ENCODE data around the gene ZNF263.
A peak's percentile ranks its signal among the peaks of the same experiment; 100 is the strongest.

ZNF263 gene

DNA sequence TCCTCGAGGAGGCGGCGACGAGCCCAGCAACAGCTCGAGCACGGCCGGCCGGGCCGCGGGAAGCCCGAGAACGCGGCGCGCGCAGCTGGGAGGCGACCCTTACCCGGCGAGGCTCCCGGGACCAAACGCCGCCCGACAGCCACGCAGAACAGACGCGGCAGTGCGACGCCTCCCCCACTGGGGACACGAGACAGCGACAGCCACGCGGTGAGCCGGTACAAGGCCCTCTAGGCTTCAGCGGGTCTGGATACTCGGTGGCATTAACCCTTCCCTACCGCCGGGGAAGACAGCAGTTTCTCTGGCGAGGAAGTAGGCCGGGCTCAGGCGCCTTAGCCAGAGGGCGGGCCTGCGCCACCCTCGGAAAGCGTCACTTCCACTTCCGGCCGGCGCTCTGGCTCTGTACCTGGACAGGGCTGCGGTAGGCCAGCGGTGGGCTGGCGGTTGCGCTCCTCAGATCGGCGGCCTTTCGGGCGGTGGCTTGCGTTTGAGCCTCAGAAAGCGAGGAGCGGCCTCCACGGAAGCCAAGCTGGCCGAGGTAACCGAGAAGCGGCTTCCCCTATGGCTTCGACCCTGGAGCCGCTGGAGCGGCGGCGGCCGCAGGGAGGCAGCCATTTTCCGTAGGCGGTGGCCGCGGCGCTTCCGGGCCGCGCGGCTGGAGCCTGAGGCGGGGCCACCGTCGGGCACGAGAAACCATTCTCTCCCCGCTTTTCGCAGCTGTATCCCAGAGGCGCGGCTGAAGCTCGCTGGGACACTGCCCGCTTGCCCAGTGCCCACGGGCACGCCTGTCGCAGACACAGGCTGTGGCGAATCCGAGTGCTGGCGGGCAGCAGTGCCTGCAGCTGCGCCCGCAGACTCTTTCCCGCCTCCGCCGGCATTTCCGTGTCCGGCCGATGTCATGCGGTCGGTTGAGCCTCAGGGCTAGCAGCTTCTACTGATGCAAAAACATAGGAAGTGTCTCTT lies 22.1 kb downstream of the ZNF263 start, which contains the start of the genes TIGD7 and ZNF75A:
Gene TIGD7, minus strand, starts transcription at position 322 of the 960 bp plus-strand sequence. CDS start 4,816 bp downstream, outside the sequence.
Gene ZNF75A, plus strand, starts transcription at position 389 of the 960 bp plus-strand sequence. CDS start 2,932 bp downstream, outside the sequence.
- TF ChIP-seq Cebpa-rat (IDR thresholded peaks at IDR 0.05) = no peak
- Histone ChIP-seq H3K9ac (peak within 1 kb of the TSS; percentile 89), H3K27ac (peak within 1 kb of the TSS; percentile 94), H3K27me3 (no peaks in the 10 kb centered on the region), H3K4me2 (peak within 1 kb of the TSS; percentile 89), H4K20me1 (no peaks in the 10 kb centered on the region), H3K4me3 (peak within 1 kb of the TSS; percentile 83), H3K9me3 (peaks cover 85% of the 10 kb centered on the region), H3K4me1 (peaks cover 14% of the 10 kb centered on the region), H3K36me3 (peaks cover 71% of the 10 kb centered on the region)

DNA sequence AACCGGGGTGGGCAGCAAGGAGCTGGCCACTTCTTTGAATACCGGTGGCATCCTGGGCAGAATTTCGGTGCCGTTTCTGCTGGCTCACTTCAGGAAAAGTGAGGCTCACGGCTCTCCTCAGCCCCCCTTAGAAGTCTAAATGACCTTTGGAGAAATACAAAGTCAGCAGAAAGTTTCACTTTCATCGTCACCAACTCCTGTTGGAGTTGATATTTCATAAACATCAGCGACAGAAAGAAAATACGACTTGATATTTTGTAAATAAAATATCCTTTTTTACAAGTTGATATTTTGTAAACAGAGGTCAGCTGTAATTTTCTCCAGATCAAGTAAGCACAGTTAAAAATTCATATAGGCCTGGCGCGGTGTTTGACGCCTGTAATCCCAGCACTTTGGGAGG lies 22.8 kb downstream of the ZNF263 start:
- TF ChIP-seq Cebpa-rat (IDR thresholded peaks at IDR 0.05) = no peak
- Histone ChIP-seq H3K9ac (peak overlapping the region; percentile 89), H3K4me1 (peaks cover 14% of the 10 kb centered on the region), H4K20me1 (no peaks in the 10 kb centered on the region), H3K27ac (peak overlapping the region; percentile 94), H3K4me3 (peak overlapping the region; percentile 83), H3K36me3 (peaks cover 71% of the 10 kb centered on the region), H3K4me2 (peak overlapping the region; percentile 89), H3K27me3 (no peaks in the 10 kb centered on the region), H3K9me3 (peaks cover 92% of the 10 kb centered on the region)

DNA sequence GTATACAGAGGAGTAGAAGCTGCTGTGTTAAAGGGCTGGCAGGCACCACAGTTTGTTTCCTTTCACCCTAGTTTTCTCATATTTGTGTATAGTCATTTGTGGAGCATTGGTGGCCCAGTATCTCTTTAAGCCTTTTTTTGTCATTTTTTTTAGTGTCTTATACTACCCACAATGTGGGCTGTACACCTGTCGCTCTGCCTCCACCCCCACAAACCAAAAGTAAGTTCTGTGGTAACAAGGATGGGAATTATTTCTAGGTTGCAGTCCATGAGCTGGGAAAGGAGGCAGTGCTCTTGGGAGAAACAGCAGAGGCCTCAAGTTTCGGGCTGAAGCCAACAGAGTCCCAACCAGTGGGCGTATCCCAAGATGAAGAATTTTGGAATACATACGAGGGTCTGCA lies 28.2 kb downstream of the ZNF263 start:
- H4K20me1 ChIP-seq = no peaks in the 10 kb centered on the region
- TF ChIP-seq Cebpa-rat (IDR thresholded peaks at IDR 0.05) = no peak
- H3K4me2 ChIP-seq = no peak overlapping the region
- peaks cover 100% of the 10 kb centered on the region for H3K9me3 ChIP-seq
- peaks cover 1% of the 10 kb centered on the region; the same call in 1 of the 2 replicates for H3K4me1 ChIP-seq
- H3K27me3 ChIP-seq = no peaks in the 10 kb centered on the region
- peaks cover 100% of the 10 kb centered on the region for H3K36me3 ChIP-seq
- no peak overlapping the region for H3K9ac ChIP-seq
- no peak overlapping the region for H3K27ac ChIP-seq
- no peak overlapping the region for H3K4me3 ChIP-seq

DNA sequence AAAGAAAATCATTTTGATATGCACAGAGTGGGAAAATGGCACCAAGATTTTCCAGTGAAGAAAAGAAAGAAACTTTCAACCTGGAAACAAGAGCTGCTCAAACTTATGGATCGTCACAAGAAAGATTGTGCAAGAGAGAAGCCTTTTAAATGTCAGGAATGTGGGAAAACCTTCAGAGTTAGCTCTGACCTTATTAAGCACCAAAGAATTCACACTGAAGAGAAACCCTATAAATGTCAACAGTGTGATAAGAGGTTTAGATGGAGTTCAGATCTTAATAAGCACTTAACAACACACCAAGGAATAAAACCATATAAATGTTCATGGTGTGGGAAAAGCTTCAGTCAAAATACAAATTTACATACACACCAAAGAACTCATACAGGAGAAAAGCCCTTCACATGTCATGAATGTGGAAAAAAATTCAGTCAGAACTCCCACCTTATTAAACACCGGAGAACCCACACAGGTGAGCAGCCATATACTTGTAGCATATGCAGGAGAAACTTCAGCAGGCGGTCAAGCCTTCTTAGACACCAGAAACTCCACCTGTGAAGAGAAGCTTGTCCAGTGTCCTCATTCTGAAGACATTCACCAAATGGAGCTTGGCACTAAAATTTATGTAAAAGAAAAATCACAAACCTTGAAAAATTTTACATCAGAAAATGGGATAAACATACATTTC lies 34.2 kb downstream of the ZNF263 start:
- peaks cover 79% of the 10 kb centered on the region for H3K36me3 ChIP-seq
- H3K9me3 ChIP-seq = peaks cover 100% of the 10 kb centered on the region
- H3K9ac ChIP-seq = no peak overlapping the region
- no peak overlapping the region for H3K27ac ChIP-seq
- no peaks in the 10 kb centered on the region for H3K27me3 ChIP-seq
- no peak overlapping the region for H3K4me2 ChIP-seq
- no peaks in the 10 kb centered on the region for H3K4me1 ChIP-seq
- peak overlapping the region; percentile 32 for H3K4me3 ChIP-seq
- no peaks in the 10 kb centered on the region for H4K20me1 ChIP-seq
- TF ChIP-seq Cebpa-rat (IDR thresholded peaks at IDR 0.05) = no peak

DNA sequence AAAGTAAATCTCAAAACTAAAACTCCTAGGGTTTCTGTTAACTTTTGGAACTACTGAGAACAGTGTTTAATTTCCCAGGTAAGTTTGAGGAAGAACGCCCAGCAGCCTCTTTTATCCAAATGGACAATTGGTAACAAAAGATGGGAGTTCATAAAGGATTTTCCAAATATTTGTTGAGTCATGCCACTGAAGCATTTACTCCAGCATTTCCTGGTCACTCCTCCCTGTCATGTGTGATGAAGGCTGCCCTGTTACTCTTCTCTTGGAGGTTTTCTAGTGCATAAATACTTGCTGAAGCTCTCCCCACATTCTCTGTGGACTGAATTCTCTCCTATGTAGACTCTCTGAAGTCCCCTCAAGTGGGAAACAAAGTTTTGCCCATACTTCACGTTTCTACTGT lies 38.5 kb downstream of the ZNF263 start:
- H3K27me3 ChIP-seq = no peaks in the 10 kb centered on the region
- H3K9me3 ChIP-seq = peaks cover 89% of the 10 kb centered on the region
- H3K4me2 ChIP-seq = no peak overlapping the region
- H3K9ac ChIP-seq = no peak overlapping the region
- no peaks in the 10 kb centered on the region for H4K20me1 ChIP-seq
- peaks cover 35% of the 10 kb centered on the region for H3K36me3 ChIP-seq
- H3K4me3 ChIP-seq = no peak overlapping the region
- no peak for TF ChIP-seq Cebpa-rat (IDR thresholded peaks at IDR 0.05)
- no peaks in the 10 kb centered on the region for H3K4me1 ChIP-seq
- H3K27ac ChIP-seq = no peak overlapping the region

DNA sequence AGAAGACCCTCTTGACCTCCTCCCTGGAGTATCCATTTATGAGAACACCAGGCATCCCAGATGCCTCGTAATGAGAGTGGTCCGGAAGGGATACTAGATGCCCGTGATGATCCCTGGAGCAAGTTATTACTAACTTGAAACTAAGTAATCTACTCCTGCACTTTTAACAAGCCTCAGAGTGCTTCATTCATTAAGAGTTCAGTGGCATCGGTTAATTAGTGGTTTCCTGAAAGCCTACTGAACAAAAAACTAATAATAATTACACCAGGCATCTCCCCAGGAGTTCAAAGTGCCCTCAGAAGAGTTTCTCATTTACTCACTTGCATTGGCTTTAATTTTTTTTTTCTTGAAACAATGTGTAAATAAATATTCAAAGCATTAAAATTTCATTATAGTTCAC lies 44.2 kb downstream of the ZNF263 start:
- Histone ChIP-seq H3K9me3 (peaks cover 46% of the 10 kb centered on the region), H3K9ac (no peak overlapping the region), H4K20me1 (no peaks in the 10 kb centered on the region), H3K4me3 (no peak overlapping the region), H3K4me2 (no peak overlapping the region), H3K27ac (no peak overlapping the region), H3K36me3 (no peaks in the 10 kb centered on the region), H3K27me3 (no peaks in the 10 kb centered on the region), H3K4me1 (no peaks in the 10 kb centered on the region)
- no peak for TF ChIP-seq Cebpa-rat (IDR thresholded peaks at IDR 0.05)

DNA sequence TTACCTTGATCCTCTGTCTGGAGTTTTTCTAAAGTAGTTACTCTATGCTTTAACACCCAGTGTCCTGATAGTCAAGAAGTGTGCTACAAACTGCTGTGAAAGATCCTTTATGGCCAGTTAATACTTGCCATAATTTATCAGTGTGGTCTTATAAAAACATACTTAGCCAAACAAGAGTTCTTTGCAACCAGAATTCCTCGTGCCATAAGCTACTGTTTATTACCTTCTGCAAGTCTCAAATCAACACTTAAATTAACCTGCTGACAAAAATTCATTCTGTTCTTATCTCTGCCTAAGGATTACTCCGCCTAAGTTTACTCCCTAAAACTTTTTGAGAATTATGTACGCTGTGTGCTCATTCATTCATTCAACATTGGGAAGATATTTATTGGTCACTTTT lies 44.8 kb downstream of the ZNF263 start:
- TF ChIP-seq Cebpa-rat (IDR thresholded peaks at IDR 0.05) = no peak

DNA sequence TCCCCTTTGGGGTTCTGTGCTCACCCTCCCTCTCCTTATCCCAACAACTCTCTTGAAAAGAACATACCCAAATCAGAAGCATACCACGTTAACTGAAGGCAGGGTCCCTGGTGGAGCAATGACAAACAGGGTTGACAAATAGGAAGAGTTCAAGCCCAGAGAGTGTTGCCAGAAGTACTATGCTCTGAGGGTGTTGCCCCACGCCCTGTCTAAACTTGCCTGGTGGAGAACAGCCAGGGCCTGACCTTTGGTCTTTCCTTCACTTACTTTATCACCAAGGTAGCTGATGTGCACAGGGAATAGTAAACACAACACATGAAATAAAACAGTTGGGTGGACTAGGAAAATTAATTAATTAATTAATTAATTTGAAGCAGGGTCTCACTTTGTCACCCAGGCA lies 45.4 kb downstream of the ZNF263 start:
- no peaks in the 10 kb centered on the region for H4K20me1 ChIP-seq
- no peak for TF ChIP-seq Cebpa-rat (IDR thresholded peaks at IDR 0.05)
- H3K4me3 ChIP-seq = no peak overlapping the region
- H3K9ac ChIP-seq = no peak overlapping the region
- H3K36me3 ChIP-seq = no peaks in the 10 kb centered on the region
- no peaks in the 10 kb centered on the region for H3K27me3 ChIP-seq
- peaks cover 41% of the 10 kb centered on the region for H3K9me3 ChIP-seq
- no peaks in the 10 kb centered on the region for H3K4me1 ChIP-seq
- no peak overlapping the region for H3K27ac ChIP-seq
- H3K4me2 ChIP-seq = no peak overlapping the region

More for the DNA sequence above, 44.8 kb downstream of the ZNF263 start:
- H3K4me3 ChIP-seq = no peak overlapping the region
- no peaks in the 10 kb centered on the region for H3K27me3 ChIP-seq
- no peaks in the 10 kb centered on the region for H3K4me1 ChIP-seq
- no peak overlapping the region for H3K27ac ChIP-seq
- H4K20me1 ChIP-seq = no peaks in the 10 kb centered on the region
- H3K36me3 ChIP-seq = no peaks in the 10 kb centered on the region
- no peak overlapping the region for H3K9ac ChIP-seq
- peaks cover 41% of the 10 kb centered on the region for H3K9me3 ChIP-seq
- no peak overlapping the region for H3K4me2 ChIP-seq
